Stomach smooth muscle (tissue), 2 donors: ENCODE measurements around the gene CPXM1.
A peak's percentile ranks its signal among the peaks of the same experiment; 100 is the strongest.

ENCODE experiments used
- H3K27ac ChIP-seq: one replicate; pipeline ENCODE4 v1.7.0; 2013; ENCODE audit warnings: mild to moderate bottlenecking, low read length, inconsistent platforms
- H3K27me3 ChIP-seq, 2 donors: one replicate each; pipeline ENCODE4 v1.7.0; 2013; ENCODE audit warnings: low read length in 2 of 2; ENCODE audit not compliant: insufficient read depth in 2 of 2, control insufficient read depth in 1 of 2
- H3K36me3 ChIP-seq, 2 donors: one replicate each; pipeline ENCODE4 v1.7.0; 2013; ENCODE audit warnings: low read length in 2 of 2; ENCODE audit not compliant: control insufficient read depth in 2 of 2, insufficient read depth in 2 of 2
- H3K4me1 ChIP-seq: one replicate; pipeline ENCODE4 v1.7.0; 2013; ENCODE audit warnings: low read length; ENCODE audit not compliant: control insufficient read depth, insufficient read depth
- H3K4me3 ChIP-seq, 2 donors: one replicate each; pipeline ENCODE4 v1.7.0; 2013; ENCODE audit warnings: low read length in 2 of 2
- H3K9ac ChIP-seq, 2 donors: one replicate each; pipeline ENCODE4 v1.7.0; 2013; ENCODE audit warnings: low read length in 2 of 2, mild to moderate bottlenecking in 1 of 2
- H3K9me3 ChIP-seq, 2 donors: one replicate each; pipeline ENCODE4 v1.7.0; 2013; ENCODE audit warnings: low read length in 2 of 2; ENCODE audit not compliant: control insufficient read depth in 2 of 2
- donor health status: healthy.
- donor health status: Pancreatic carcinoma.

Gene CPXM1

DNA sequence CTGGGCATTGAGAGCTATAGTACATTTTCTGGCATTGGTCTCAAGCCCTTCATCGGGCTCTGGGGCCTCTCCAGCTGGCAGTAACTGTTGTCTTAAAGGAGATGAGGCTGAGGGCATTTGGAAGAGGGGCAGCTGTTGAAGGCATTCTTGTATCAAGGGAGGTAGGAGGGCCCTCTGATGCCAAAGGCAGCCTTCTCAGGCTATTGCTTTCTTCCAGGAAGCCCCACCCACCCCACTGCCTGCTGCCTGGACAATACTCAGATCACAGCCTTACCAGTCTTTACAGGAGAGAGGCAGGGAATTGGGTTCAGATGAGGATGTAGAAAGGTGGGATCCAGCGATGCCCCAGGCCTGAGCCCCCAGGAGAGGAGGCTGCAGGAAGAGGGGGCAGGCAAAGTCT, 46.0 kb downstream of the CPXM1 start:
- H3K4me3 ChIP-seq = no peak overlapping the region
- no peak overlapping the region for H3K27ac ChIP-seq
- H3K9ac ChIP-seq = no peak overlapping the region
- H3K9me3 ChIP-seq = no peaks in the 10 kb centered on the region
- peaks cover 26% of the 10 kb centered on the region for H3K4me1 ChIP-seq
- H3K36me3 ChIP-seq = no peaks in the 10 kb centered on the region
- peaks cover 8 to 33% of the 10 kb centered on the region in 2 donors for H3K27me3 ChIP-seq

DNA sequence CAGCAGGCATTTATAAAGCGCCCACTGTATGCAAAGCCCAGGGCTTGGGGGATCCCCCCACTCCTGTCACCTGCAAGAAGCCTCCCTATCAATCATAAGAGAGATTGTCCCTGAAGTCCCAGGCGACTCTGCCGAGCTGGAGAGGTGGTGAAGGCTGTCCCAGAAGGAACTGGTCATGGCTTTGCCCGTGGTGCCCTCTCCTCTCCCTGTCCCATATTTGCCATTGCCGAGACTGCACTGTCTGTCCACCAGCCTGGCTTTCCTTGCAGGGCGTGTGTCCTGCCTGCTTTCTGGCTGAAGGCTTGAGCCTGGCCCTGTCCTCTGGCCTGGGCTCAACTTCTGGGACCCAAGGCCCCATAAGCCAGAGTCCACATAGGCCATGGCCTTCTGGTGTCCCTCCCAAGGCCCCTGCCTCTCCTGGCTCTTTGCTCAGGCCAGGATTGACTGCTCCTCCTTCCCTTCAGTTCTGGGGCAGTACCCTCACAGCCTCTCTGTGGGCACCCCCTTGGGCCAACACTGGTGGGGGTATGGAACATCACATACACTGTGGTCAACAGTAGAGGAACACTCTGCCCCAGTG, 46.9 kb downstream of the CPXM1 start:
- Histone ChIP-seq H3K4me3 (no peak overlapping the region), H3K9ac (no peak overlapping the region), H3K27me3 (peaks cover 8 to 27% of the 10 kb centered on the region in 2 donors), H3K9me3 (no peaks in the 10 kb centered on the region), H3K36me3 (no peaks in the 10 kb centered on the region), H3K4me1 (peaks cover 26% of the 10 kb centered on the region), H3K27ac (no peak overlapping the region)

DNA sequence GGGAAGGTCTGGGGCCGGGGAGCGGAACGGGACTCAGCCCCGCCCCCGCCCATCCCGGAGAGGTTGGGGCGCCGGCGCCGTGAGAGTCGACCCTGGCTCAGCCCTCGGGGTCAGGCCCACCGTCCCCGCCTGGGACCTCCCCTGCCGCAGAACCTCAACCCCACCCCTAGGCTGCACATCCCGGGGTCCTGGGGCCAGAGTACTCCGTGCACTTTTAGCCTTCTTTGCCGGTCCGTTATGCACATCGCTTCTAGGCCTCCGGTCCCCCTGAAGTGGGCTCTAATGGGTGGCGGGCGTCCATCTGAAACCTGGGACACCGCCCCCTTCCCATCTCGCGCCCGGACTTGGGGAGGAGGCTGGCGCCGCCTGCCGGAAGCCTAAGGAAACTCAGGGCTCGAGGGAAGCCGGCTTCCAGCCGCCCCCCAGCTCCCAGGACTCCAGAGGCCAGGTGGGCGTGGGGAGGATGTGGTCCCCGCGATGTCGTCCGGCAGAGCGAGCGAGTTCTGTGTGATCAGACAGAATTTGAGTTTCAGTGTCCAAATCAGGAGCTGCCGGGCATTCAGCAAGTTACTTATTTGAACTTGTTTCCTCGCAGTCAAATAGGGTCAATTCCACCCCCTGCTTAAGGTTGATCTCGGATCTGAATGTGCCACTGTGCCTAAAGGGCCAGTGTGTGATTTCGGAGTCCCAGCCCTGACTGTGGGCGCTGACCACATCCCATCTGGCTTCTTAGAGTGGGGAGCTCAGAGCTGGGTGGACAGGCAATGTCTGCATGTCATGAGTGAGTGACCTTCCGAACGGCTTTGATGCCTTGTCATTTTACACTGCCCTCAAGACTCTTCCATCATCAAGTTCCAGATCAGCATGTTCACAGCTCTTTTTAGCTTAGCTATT, 47.6 kb downstream of the CPXM1 start:
- H3K9ac ChIP-seq = peak overlapping the region in 1 of 2 donors; percentile 27
- H3K4me1 ChIP-seq = peaks cover 26% of the 10 kb centered on the region
- peaks cover 8 to 24% of the 10 kb centered on the region in 2 donors for H3K27me3 ChIP-seq
- no peaks in the 10 kb centered on the region for H3K36me3 ChIP-seq
- peak overlapping the region; percentile 53 to 65 for H3K4me3 ChIP-seq
- no peaks in the 10 kb centered on the region for H3K9me3 ChIP-seq
- H3K27ac ChIP-seq = no peak overlapping the region

DNA sequence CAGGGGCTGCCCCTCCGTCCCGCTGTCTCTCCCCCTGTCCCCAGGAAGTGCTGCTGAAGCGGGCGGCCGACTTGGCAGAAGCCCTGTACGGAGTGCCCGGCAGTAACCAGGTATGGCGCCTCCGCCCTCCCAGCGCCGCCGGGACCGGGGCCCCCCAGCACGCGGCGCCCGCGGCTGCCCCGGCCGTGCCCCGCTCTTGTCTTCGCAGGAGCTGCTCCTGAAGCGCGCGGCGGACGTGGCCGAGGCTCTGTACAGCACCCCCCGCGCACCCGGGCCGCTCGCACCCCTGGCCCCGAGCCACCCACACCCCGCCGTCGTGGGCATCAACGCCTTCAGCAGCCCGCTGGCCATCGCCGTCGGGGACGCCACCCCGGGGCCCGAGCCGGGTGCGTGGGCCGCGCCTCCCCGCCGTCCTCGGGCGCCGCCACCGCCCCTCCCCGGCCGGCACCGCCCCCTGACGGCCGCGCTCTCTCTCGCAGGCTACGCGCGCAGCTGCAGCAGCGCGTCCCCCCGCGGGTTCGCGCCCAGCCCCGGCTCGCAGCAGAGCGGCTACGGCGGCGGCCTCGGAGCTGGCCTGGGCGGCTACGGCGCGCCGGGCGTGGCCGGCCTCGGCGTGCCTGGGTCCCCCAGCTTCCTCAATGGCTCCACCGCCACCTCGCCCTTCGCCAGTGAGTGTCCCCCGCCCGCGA, 48.4 kb downstream of the CPXM1 start:
- H3K9ac ChIP-seq = no peak overlapping the region

DNA sequence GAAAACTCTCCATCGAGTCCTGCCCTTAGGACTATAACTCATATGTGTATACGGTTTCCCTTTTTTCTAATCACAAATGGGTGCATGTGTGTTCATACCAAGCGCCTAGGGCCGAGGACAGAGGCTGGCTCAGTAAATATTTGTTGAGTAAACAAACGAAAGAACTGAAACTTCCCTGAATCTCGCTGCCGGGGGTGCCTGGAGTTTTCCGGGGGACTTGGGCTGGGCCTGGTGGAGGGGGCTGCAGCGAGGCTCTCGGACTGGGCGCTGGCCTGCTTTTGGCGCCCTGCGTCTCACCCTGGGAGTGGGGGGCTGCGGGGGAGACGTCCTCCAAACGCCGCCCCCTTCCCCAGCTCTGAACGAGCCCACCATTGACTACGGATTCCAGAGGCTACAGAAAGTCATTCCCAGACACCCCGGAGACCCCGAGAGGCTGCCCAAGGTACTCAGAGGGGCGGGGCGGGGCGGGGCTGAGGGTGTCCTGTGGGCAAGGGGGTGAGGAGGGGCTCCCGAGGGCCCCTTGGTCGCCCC, 49.0 kb downstream of the CPXM1 start:
- no peaks in the 10 kb centered on the region for H3K9me3 ChIP-seq
- H3K9ac ChIP-seq = no peak overlapping the region
- peaks cover 26% of the 10 kb centered on the region for H3K4me1 ChIP-seq
- H3K36me3 ChIP-seq = no peaks in the 10 kb centered on the region
- H3K27me3 ChIP-seq = peaks cover 2 to 24% of the 10 kb centered on the region in 2 donors
- H3K4me3 ChIP-seq = peak overlapping the region; percentile 35 to 65
- no peak overlapping the region for H3K27ac ChIP-seq

More for the DNA sequence above, 48.4 kb downstream of the CPXM1 start:
- Histone ChIP-seq H3K36me3 (no peaks in the 10 kb centered on the region), H3K4me3 (peak overlapping the region; percentile 53 to 65), H3K27me3 (peaks cover 5 to 24% of the 10 kb centered on the region in 2 donors), H3K27ac (no peak overlapping the region), H3K9me3 (no peaks in the 10 kb centered on the region), H3K4me1 (peaks cover 26% of the 10 kb centered on the region)

DNA sequence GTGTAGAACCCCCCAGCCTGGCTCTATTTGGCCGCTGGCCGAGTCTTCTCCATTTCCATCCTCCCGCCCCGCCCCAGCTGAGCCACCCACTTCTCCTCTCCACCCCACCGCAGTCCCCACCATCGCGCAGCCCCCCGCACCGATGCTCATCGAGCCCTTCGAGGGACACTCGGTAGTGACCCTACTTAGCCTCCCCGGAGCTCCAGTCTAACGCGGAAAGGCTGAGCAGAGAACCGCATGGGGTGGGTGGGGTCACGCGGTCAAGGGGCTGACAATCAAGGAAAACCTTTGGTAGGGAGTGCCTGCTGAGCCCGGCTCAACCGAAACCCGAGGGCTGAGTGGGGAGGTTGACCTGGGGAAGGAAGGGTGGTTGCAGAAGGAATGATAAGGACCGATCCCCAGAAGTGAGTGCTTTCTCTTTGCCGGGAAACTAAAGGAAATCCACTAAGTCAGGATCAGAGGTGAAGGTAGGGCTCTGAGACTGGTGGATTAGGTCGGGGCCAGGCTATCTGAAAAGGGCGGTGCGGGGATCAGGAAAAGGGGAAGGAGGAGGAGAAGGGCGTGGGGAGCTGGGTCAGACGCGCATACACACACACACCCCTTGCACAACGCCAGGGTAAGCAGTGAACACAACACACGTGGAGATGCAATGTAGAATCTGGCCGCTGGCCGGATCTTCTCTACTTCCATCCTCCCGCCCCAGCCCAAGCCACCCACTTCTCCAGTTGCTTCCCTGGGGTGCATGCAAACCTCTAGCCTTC, 49.8 kb downstream of the CPXM1 start:
- Histone ChIP-seq H3K4me1 (peaks cover 26% of the 10 kb centered on the region), H3K27me3 (peaks cover 2 to 20% of the 10 kb centered on the region in 2 donors), H3K27ac (no peak overlapping the region), H3K4me3 (peak overlapping the region; percentile 35 to 65), H3K36me3 (no peaks in the 10 kb centered on the region), H3K9me3 (no peaks in the 10 kb centered on the region), H3K9ac (no peak overlapping the region)

DNA sequence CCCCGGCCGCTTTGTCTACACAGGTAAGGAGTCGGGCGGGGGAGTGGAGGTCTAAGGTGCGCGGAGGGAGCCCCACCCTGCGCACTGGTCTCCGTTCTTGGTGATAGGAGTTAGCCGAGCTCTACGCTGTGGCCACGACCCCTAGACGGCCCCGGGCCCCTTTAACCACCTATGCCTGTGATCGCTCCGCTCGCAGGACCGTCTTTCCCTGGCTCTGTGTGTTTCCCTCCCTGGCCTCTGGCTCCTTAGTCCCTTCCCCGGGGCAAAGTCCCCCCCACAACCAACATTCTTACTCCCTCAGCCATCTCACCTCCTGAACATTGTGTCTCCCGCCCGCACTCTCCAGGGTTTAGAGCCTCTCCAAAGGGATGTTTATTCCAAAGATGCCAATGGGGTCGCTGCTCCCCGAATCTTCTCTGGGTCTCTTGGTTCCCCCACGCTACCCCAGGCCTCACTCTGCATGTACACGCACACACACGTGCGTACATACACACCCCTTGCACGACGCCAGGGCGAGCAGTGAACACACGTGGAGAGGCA, 50.4 kb downstream of the CPXM1 start:
- H3K36me3 ChIP-seq = no peaks in the 10 kb centered on the region
- no peak overlapping the region for H3K27ac ChIP-seq
- no peak overlapping the region for H3K9ac ChIP-seq
- H3K4me1 ChIP-seq = peaks cover 26% of the 10 kb centered on the region
- no peaks in the 10 kb centered on the region for H3K9me3 ChIP-seq
- peaks cover 2 to 20% of the 10 kb centered on the region in 2 donors for H3K27me3 ChIP-seq
- no peak overlapping the region for H3K4me3 ChIP-seq

DNA sequence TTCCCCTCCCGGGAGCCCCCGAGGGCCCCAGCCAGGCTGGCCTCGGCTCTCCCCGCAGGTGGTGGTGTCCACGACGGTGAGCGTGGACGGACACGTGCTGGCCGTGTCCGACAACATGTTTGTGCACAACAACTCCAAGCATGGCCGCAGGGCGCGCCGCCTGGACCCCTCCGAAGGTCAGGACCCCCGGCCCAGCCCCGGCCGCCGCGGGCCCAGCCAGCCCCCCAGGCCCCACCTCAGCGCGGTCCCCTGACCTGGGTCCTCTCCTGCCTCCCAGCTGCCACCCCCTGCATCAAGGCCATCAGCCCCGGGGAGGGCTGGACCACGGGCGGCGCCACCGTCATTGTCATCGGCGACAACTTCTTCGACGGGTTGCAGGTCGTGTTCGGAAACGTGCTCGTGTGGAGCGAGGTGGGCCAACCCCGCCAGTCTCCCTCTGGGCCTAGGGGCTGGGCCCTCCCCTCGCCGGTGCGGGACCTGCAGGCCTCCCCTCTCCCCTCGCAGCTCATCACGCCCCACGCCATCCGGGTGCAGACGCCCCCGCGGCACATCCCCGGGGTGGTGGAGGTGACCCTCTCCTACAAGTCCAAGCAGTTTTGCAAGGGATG, 51.0 kb downstream of the CPXM1 start:
- no peak overlapping the region for H3K9ac ChIP-seq
- H3K4me3 ChIP-seq = no peak overlapping the region
- peaks cover 2 to 17% of the 10 kb centered on the region in 2 donors for H3K27me3 ChIP-seq
- H3K36me3 ChIP-seq = no peaks in the 10 kb centered on the region
- peaks cover 26% of the 10 kb centered on the region for H3K4me1 ChIP-seq
- H3K27ac ChIP-seq = no peak overlapping the region
- H3K9me3 ChIP-seq = no peaks in the 10 kb centered on the region

DNA sequence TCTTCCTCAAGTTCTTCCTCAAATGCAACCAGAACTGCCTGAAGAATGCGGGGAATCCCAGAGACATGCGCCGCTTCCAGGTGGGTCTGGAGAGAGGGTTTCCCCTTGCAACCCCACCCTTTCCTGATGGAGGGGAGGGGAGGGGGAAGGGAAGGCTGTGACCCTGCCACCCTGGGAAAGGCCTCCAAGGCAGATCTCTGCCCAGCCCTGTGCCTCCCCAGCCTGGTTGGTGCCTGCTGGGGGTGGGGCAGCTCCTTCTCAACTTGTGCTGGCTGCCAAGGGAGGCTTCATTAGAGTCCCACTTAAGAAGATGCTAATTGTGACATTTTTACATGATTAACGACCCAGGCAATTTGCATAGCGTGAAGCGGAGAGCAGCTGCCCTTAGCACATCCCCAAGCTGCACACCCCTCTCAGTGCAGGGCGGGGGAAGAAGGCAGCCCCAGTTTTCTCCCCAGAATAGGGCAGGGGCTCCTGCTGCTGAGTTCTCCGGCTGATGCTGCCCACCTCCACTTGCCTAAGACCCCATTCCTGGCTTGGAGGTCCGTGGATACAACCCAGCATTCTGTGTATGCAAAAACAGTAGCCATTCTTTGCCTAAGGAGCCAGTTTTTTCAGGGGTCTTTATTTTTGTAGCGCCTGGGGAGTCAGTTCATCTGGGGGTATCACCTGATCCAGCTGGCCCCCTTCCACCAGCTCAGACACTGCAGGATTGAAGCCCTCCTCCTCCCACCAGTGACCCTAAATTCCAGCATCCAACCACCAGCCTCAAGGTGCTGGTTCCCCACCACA, 51.7 kb downstream of the CPXM1 start:
- H3K36me3 ChIP-seq = no peaks in the 10 kb centered on the region
- H3K9me3 ChIP-seq = no peaks in the 10 kb centered on the region
- H3K27me3 ChIP-seq = peaks cover 2 to 14% of the 10 kb centered on the region in 2 donors
- no peak overlapping the region for H3K27ac ChIP-seq
- no peak overlapping the region for H3K4me3 ChIP-seq
- H3K4me1 ChIP-seq = peaks cover 26% of the 10 kb centered on the region
- H3K9ac ChIP-seq = no peak overlapping the region
